ENCODE data around the gene UTP14A.

DNA sequence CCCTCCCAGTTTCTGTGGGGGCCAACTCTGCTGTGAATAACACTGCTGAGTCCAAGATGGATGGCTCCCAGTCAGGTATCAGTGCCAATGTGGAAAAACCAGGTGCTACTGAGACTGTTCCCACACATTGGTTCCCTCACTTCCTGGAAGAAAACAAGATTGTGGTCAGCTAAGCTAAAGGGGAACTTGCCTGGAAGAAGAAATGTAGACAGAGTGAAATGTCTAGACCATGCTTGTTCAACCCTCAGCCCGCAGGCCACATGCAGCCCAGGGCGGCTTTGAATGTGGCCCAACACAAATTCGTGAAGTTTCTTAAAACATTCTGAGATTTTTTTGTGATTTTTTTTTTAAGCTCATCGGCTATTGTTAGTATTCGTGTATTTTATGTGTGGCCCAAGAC is 28.6 kb upstream of the UTP14A start:
- no peak for TF ChIP-seq POLR2A (IDR thresholded peaks at IDR 0.05)
- TF ChIP-seq, protein P1, sequence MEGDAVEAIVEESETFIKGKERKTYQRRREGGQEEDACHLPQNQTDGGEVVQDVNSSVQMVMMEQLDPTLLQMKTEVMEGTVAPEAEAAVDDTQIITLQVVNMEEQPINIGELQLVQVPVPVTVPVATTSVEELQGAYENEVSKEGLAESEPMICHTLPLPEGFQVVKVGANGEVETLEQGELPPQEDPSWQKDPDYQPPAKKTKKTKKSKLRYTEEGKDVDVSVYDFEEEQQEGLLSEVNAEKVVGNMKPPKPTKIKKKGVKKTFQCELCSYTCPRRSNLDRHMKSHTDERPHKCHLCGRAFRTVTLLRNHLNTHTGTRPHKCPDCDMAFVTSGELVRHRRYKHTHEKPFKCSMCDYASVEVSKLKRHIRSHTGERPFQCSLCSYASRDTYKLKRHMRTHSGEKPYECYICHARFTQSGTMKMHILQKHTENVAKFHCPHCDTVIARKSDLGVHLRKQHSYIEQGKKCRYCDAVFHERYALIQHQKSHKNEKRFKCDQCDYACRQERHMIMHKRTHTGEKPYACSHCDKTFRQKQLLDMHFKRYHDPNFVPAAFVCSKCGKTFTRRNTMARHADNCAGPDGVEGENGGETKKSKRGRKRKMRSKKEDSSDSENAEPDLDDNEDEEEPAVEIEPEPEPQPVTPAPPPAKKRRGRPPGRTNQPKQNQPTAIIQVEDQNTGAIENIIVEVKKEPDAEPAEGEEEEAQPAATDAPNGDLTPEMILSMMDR (IDR thresholded peaks at IDR 0.05): no peak
